ENCODE measurements around the gene C1QTNF1. TPM values are rescaled to one million over a fixed set of nuclear protein-coding genes. Genes with fewer than 3 reads are reported as not detected.

C1QTNF1 gene
- total RNA-seq, 1 experiment from 2014 or later: 6.3 TPM

DNA sequence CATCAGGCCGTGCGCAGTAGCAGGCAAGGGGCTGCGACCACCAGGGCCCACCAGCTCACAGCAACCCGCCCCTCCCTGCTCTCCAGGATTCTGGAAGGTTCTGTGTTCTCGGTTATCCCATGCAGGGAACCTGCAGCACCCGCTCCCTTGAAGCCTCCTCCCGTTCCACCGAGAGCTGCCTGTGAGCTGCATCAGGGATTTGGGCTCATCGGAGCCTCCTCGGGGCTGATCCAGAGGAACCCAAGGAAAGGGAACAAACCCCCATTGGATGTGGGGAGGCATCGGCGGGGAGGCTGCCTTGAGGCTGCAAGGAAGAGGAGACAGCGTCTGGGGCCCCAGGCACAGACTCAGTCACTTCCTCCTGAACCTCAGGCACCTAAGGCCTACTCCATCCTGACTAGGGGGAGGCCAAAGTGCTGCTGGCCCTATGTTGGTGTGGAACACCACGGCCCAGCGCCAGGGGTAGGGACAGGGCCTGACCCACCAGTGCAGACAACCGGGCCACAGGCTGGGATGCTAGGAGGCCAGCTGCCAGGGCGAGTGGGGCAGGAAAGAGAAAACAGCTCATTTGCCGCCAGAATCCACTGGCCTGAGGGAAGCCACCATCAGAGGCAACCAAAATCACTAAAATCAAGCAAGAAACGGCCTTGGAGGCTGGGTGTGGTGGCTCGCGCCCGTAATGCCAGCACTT, 29.8 kb upstream of the C1QTNF1 start:
- Histone ChIP-seq H3K4me1 (ENCODE audit: insufficient read depth, low read length, poor library complexity, severe bottlenecking) (no peaks in the 10 kb centered on the region), H3K9me3 (ENCODE audit: low read depth, low read length, poor library complexity, severe bottlenecking) (no peaks in the 10 kb centered on the region), H3K27ac (ENCODE audit: low read depth, low read length, poor library complexity, severe bottlenecking) (no peak overlapping the region), H3K4me3 (ENCODE audit: low read depth, low read length, poor library complexity, severe bottlenecking) (no peak overlapping the region), H3K27me3 (replicated peaks; ENCODE audit: insufficient read depth, low read depth, low read length, poor library complexity) (no peaks in the 10 kb centered on the region), H3K36me3 (ENCODE audit: insufficient read depth, low read length, poor library complexity, severe bottlenecking) (peaks cover 60% of the 10 kb centered on the region)
- no TSS peak for BruUV-seq (replicated peaks)
- DNase-seq (ENCODE audit: low spot score): no peak
- POLR2A ChIA-PET (ENCODE audit: low non-redundant PET): no interaction called here
- intact Hi-C loops (cut with micrococcal nuclease; ENCODE audit: unreplicated experiment): no loop called here
- TF ChIP-seq, protein P1, sequence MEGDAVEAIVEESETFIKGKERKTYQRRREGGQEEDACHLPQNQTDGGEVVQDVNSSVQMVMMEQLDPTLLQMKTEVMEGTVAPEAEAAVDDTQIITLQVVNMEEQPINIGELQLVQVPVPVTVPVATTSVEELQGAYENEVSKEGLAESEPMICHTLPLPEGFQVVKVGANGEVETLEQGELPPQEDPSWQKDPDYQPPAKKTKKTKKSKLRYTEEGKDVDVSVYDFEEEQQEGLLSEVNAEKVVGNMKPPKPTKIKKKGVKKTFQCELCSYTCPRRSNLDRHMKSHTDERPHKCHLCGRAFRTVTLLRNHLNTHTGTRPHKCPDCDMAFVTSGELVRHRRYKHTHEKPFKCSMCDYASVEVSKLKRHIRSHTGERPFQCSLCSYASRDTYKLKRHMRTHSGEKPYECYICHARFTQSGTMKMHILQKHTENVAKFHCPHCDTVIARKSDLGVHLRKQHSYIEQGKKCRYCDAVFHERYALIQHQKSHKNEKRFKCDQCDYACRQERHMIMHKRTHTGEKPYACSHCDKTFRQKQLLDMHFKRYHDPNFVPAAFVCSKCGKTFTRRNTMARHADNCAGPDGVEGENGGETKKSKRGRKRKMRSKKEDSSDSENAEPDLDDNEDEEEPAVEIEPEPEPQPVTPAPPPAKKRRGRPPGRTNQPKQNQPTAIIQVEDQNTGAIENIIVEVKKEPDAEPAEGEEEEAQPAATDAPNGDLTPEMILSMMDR (conservative IDR thresholded peaks at IDR 0.05; ENCODE audit: low read depth, low read length): no peak
- no peak for TF ChIP-seq EZH2 (IDR thresholded peaks at IDR 0.05; ENCODE audit: borderline replicate concordance, low read depth, low read length, poor library complexity, severe bottlenecking)
- CTCF ChIA-PET: interaction anchor here (0.6 kb wide), 1 partner anchor 151 kb away, joined by 3 read pairs; no protein-coding TSS in a partner anchor

DNA sequence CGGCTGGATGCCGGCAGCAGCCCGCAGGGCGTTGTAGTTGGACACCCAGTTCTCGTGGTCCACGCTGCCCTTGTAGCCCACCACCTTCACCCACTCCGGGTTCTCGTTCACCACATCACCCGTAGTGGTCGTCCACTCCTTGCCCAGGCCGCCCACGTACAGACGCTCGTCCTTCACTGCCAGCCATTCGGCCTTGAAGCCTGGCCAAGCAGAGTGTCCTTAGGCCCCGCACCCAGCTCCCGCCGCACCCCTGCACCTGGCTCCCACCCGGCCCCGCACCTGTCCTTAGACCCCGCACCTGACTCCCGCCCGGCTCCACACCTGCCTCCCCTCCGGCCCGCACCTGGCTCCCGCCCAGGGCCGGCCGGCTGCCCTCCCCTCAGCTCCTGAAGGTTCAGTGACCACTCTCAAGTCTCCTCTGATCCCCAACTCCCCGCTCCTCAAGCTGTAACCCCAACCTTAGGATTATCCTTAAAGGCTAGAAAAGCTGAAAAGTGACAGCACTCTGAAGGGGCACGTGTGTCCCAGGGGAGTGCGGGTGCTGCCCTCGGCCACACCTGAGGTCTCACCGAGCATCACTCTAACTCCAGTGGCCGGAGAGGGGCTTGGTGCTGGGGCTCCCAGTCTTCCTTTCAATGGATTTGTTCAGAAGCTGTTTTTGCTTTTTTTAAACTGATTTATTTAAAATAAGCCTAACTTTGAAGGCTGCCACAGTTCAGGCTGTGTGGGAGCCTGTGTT, 28.8 kb upstream of the C1QTNF1 start:
- no peak overlapping the region for H3K27ac ChIP-seq (ENCODE audit: low read depth, low read length, poor library complexity, severe bottlenecking)
- H3K4me1 ChIP-seq (ENCODE audit: insufficient read depth, low read length, poor library complexity, severe bottlenecking): no peaks in the 10 kb centered on the region
- ChIA-PET POLR2A (ENCODE audit: low non-redundant PET) (no interaction called here), CTCF (interaction anchor here (0.5 kb wide), 1 partner anchor 139 kb away, joined by 3 read pairs; no protein-coding TSS in a partner anchor)
- no peak for TF ChIP-seq EZH2 (IDR thresholded peaks at IDR 0.05; ENCODE audit: borderline replicate concordance, low read depth, low read length, poor library complexity, severe bottlenecking)
- TF ChIP-seq, protein P1 (conservative IDR thresholded peaks at IDR 0.05; ENCODE audit: low read depth, low read length): no peak
- intact Hi-C loops (cut with micrococcal nuclease; ENCODE audit: unreplicated experiment): no loop called here
- no peak overlapping the region for H3K4me3 ChIP-seq (ENCODE audit: low read depth, low read length, poor library complexity, severe bottlenecking)
- H3K9me3 ChIP-seq (ENCODE audit: low read depth, low read length, poor library complexity, severe bottlenecking): no peaks in the 10 kb centered on the region
- H3K36me3 ChIP-seq (ENCODE audit: insufficient read depth, low read length, poor library complexity, severe bottlenecking): peaks cover 60% of the 10 kb centered on the region
- no TSS peak for BruUV-seq (replicated peaks)
- no peak for DNase-seq (ENCODE audit: low spot score)
- H3K27me3 ChIP-seq (replicated peaks; ENCODE audit: insufficient read depth, low read depth, low read length, poor library complexity): no peaks in the 10 kb centered on the region

DNA sequence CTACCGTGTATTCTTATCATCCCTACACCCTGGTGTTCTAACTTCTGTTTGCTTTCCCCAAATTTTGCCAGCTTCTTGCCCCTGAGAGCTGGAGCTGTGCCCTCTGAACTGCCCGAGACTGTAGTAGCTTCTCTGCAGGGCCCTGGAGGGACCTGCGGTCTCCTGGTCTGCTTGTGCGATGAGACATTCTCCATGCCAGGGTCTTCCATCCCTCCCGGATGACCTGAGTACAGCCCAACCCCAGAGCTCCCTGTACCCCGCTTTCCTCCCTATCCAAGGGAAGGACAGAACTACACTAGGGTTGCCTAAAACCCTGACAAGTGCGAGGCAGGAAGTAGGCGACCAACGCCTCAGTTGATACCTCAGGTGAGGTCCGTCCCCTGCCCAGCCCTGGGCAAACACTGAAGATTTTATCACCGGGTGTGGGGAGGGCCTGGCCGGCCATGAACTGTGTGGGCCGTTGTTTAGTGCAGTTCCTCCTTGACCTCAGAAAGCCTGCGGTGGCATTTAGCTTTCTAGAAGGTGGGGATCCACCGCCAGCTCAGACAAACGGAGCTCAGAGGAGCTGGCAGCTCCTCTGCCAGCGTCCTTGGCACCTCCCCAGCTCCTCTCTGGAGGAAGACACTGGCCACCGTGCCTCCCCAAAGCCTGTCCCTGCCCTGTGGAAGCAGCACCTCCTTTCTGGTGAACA, 28.1 kb upstream of the C1QTNF1 start:
- H3K4me3 ChIP-seq (ENCODE audit: low read depth, low read length, poor library complexity, severe bottlenecking): no peak overlapping the region
- TF ChIP-seq, protein P1 (conservative IDR thresholded peaks at IDR 0.05; ENCODE audit: low read depth, low read length): no peak
- TF ChIP-seq EZH2 (IDR thresholded peaks at IDR 0.05; ENCODE audit: borderline replicate concordance, low read depth, low read length, poor library complexity, severe bottlenecking): no peak
- H3K4me1 ChIP-seq (ENCODE audit: insufficient read depth, low read length, poor library complexity, severe bottlenecking): no peaks in the 10 kb centered on the region
- H3K27me3 ChIP-seq (replicated peaks; ENCODE audit: insufficient read depth, low read depth, low read length, poor library complexity): no peaks in the 10 kb centered on the region
- intact Hi-C loops (cut with micrococcal nuclease; ENCODE audit: unreplicated experiment): no loop called here
- ChIA-PET CTCF (interaction anchor here (0.5 kb wide), 1 partner anchor 139 kb away, joined by 3 read pairs; no protein-coding TSS in a partner anchor), POLR2A (ENCODE audit: low non-redundant PET) (no interaction called here)
- peaks cover 59% of the 10 kb centered on the region for H3K36me3 ChIP-seq (ENCODE audit: insufficient read depth, low read length, poor library complexity, severe bottlenecking)
- no peak overlapping the region for H3K27ac ChIP-seq (ENCODE audit: low read depth, low read length, poor library complexity, severe bottlenecking)
- no TSS peak for BruUV-seq (replicated peaks)
- H3K9me3 ChIP-seq (ENCODE audit: low read depth, low read length, poor library complexity, severe bottlenecking): no peaks in the 10 kb centered on the region
- DNase-seq (ENCODE audit: low spot score): no peak
